Measurements from ENCODE around the gene CADM2.

Gene CADM2

DNA sequence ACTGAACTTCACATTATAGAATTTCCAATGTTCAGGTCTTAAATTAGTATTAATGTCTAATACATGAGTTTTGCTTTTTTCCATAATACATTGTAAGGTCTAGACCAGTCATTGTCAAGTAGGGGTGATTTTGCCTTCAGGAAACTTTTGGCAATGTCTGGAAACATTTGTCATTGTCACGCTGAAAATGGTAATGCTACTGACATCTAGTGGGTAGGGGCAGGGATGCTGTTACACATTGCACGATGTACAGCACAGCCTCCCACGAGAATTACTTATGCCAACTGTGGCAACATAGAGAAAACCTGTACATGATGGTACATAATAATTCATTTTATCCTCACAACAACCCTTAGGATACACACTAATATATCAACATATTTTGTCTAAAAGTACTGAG lies 384.1 kb downstream of the CADM2 start:
- DNase-seq = peak; percentile 69

DNA sequence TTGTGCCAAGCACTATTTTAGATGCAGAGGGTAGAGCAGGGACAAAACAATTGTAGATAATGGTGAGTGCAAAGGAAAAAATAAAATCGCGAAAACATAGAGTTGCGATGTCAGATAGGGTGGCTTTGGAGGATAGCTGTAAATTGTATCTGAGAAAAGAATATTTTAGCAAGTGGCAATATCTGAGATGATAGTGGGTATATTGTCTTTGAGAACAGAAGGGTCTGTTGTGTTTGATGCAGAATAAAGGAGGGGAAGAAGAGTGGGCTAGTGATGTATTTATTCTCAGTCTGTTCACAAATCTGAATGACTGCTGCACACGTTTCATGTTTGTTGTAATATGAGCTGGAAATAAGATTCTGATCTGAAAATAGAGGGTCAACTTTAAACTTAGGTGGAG lies 396.8 kb downstream of the CADM2 start:
- no peak for DNase-seq

GRCh38 chr3:85360742-85361387 lies 402.1 kb downstream of the CADM2 start:
- DNase-seq = peak; percentile 67

GRCh38 chr3:85364296-85364909 lies 405.6 kb downstream of the CADM2 start:
- no peak for DNase-seq

DNA sequence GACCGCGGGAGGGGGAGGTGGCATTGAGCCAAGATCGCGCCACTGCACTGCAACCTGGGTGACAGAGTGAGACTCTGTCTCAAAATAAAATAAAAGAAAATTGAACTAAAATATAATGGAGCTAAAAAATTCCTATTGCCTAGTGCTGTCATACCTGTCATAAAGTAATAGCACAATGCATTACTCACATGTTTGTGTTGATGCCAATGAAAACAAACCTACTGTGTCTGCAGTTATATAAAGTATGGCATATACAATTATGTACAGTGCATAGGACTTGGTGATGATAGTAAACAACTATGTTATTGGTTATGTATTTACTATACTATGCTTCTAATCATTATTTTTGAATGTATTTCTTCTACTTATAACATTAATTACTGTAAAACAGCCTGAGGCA lies 411.6 kb downstream of the CADM2 start:
- DNase-seq = no peak

DNA sequence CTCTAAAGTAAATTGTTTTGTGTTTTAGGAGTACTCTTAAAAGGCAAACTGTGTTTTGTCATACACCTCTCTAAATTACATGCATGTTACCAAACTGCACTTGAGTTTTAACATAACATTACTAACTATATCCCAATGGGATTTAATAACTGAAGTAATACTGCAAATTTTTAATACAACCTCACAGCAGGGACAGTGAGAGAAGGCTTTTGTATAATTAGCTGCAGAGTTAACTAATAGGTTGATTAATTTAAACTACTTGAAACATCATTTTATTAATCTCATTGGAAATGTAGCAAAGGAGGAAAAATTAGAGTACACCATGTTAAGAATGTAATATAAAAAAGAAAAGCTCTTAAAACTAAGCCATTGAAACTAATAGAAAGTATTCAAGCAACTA lies 417.3 kb downstream of the CADM2 start:
- DNase-seq = no peak

DNA sequence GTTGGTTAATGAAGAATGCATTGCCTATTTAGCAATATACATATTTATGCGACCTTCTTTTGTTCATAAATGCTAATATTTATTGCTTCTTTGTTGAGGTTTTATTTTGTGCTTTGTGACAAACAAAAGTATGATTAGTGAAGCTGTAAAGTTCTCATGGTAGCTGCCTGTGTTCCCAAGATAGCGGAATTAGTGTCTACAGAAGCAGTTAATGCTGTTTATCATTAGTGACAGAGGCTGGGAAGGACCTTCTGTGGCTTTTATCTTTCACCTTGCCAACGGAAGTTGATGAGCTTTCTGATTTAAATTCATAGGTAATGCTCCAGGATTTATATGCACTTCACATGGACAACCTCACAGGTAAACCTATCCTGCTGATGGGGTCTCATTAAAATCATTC lies 418.3 kb downstream of the CADM2 start:
- no peak for DNase-seq

GRCh38 chr3:85384372-85384771 lies 425.6 kb downstream of the CADM2 start:
- no peak for DNase-seq

GRCh38 chr3:85387913-85388505 lies 429.2 kb downstream of the CADM2 start:
- no peak for DNase-seq

DNA sequence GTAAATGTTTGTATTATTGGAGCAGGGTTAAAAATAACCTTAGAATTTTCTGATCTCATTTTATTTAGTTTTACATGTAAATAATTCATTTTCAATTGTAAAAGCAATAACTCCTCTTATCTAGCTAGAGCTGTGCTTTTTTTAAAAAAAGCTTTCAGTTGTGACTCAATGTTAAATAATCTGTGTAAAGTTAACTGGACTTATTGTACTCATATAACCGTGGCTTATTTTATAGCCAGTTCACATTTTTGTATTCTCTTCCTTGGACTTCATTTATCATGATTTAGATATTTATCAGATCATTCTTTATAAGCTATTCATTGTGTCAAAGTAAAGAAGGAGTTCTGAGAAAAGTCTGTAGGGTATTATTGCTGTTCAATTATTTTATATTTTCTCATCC lies 435.6 kb downstream of the CADM2 start:
- no peak for DNase-seq

- no peak for DNase-seq
Measured at GRCh38 chr3:85397434-85397833, 438.6 kb downstream of the CADM2 start.

DNA sequence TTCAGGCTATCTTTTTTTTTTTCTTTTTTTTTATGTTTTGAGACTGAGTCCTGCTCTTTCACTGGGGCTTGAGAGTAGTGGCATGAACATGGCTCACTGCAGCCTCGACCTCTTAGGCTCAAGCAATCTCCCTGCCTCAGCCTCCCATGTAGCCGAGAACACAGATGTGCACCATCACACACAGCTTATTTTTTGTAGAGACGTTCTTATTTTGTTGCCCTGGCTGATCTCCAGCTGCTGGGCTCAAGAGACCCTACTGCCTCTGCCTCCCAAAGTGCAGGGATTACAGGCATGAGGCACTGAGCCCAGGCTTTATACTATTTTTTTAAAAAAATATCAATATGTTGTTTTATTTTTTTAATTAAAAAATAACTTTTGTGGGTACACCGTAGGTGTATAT lies 467.3 kb downstream of the CADM2 start:
- DNase-seq = no peak

- DNase-seq = no peak
Measured at GRCh38 chr3:85427467-85427866, 468.7 kb downstream of the CADM2 start.

DNA sequence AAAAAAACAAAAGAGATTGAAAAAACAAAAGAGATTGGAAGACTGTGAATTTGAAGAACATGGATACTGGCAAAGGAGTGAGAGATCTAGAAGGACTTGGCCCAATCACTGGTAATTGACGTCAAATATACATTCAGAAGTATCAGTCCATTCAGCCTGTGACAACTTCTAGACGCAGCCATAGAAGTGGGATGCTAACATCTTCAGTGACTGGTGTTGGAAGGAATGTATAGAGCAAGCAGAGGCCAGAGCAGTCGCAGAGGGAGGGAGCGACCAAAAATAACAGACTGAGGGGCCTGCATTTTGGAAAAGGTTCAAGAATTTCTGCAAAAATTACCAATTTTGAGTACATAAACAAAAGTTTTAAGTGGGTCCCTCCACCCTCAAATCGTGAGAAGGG lies 473.3 kb downstream of the CADM2 start:
- no peak for DNase-seq

GRCh38 chr3:85433319-85433718 lies 474.5 kb downstream of the CADM2 start:
- DNase-seq = no peak

DNA sequence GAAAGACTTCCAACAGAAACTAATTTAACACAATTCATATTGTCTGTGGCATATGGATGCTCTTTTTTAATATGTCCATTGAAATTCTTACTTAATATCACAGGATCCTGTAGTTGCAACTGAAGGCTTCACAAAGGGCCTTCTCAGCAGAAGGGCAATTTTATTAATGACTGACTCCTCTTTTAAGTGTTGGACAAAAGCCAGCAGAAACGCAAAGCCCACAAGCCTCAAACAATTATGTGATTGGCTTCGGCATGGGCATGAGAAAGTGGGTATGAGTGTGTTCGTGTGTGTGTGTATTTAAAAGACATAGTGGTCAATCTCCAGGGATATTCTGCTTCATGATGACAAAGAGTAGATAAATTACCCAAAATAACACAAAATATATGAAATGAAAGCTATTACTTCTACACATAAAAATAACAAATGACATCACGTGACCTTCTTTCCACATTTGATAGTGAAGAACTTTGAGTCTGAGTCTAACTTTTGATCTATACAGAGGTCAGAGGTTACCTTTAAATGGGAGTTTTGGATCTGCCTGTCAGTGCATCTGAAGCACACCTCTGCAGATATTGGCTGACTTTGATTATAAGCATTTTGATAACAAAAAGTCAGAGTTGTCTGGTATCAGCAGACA lies 496.9 kb downstream of the CADM2 start:
- DNase-seq = no peak

DNA sequence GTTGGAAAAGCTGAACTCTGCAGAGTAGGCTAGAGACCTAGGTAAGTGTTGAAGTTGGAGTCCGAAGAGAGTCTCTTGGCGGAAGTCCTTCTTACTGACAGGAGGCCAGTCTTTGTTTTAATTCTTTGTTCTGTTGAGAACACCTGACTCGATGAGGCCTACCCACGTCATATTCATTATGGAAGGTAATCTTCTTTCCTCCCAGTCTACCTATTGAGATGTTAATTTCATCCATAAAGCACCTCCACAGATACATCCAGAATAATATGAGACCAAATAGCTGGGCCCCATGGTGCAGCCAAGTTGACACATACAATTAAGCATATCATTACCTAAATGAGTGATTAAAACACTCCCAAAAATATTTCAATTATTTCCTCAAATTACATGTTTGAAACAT lies 515.5 kb downstream of the CADM2 start:
- DNase-seq = no peak

- no peak for DNase-seq
Measured at GRCh38 chr3:85475346-85475745, 516.6 kb downstream of the CADM2 start.

DNA sequence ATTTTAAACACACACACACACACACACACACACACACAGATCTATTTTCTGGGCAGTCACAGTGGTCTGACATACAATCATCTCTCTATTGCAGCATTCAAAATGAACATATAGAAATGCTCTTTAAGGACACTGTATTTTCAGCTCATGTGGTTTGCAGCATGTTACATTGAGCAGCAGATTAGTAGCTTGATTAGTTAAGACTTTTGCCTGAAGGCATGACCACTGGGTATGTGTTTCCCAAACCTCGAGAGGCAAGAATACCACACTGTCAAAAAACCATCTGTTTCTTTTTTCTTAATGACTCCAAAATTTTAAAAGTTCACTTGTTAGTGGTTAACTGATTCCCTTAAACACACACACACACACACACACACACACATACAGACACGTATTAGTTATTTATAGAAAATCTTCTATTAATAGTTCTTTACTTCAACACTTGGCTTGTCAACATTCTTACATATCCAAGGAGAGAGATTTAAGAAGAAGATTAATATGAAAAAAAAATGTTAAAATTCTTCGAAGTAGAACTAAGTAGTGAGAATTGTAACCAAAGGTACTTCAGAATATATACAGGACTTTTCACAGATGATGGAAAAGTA lies 518.2 kb downstream of the CADM2 start:
- peak; percentile 59 for DNase-seq

GRCh38 chr3:85481411-85482212 lies 522.8 kb downstream of the CADM2 start:
- peak; percentile 50 for DNase-seq

GRCh38 chr3:85482213-85482490 lies 523.4 kb downstream of the CADM2 start:
- peak; percentile 82 for DNase-seq

GRCh38 chr3:85483986-85484385 lies 525.2 kb downstream of the CADM2 start:
- DNase-seq = peak; percentile 54

DNA sequence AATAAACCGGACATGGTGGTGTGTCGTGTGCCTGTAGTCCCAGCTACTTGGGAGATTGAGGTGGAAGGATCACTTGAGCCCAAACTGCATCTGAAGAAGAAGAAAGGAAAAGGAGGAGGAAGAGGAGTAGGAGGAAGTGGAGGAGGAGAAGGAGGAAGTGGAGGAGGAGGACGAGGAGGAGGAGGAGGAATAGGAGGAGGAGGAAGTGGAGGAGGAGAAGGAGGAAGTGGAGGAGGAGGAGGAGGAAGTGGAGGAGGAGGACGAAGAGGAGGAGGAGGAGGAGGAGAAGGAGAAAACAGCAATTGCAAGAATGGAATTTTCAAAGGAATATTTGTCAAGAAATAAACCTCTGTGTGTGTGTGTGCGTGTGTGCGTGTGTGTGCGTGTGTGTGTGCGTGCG lies 528.6 kb downstream of the CADM2 start:
- no peak for DNase-seq
